Pulmonary artery endothelial cell (primary cell): Measurements from ENCODE around the gene TK1. TPM values are rescaled to one million over a fixed set of nuclear protein-coding genes. Genes with fewer than 3 reads are reported as not detected.
"Not testable (repeated sequence)": the region's sequence is repeated elsewhere in the genome, so short reads cannot be mapped to it uniquely, and the experiment has no call there.

Experiments
- DNase-seq: peaks from one replicate; pipeline ENCODE4 v3.0.0-alpha.2; 2011; ENCODE audit warnings: low read depth, low spot score
- total RNA-seq: library from RNA; depleted of rRNA; stranded (reverse); fragments of >200 nt; gene quantifications from 2 replicates; pipeline ENCODE4 v1.2.3, GENCODE V29; 2014

Gene TK1
- total RNA-seq, 1 donor from 2014 or later = 108 TPM

DNA sequence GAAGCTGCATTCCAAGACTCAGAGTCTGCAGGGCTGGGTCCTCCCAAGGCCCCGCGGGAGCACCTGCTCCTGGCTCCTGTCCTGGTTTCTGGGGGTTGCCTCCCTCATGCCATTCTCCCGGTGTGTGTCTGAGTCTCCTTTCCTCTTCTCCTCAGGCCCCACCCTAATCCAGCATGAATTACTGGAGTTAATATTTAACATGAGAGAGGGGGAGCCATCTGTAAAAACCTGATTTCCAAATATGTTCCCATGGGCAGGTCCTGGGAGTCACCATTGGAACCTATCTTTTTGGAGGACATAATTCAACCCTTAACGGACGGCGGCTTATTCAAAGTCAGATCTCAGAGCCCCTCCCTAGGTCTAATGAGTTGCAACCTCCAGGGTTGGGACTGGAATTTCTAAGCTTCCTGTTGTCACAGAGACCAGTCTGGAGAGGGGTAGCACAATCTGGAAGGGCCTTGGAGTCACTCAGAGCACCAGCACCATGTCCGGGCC, 35.3 kb downstream of the TK1 start:
- DNase-seq = peak; percentile 68

DNA sequence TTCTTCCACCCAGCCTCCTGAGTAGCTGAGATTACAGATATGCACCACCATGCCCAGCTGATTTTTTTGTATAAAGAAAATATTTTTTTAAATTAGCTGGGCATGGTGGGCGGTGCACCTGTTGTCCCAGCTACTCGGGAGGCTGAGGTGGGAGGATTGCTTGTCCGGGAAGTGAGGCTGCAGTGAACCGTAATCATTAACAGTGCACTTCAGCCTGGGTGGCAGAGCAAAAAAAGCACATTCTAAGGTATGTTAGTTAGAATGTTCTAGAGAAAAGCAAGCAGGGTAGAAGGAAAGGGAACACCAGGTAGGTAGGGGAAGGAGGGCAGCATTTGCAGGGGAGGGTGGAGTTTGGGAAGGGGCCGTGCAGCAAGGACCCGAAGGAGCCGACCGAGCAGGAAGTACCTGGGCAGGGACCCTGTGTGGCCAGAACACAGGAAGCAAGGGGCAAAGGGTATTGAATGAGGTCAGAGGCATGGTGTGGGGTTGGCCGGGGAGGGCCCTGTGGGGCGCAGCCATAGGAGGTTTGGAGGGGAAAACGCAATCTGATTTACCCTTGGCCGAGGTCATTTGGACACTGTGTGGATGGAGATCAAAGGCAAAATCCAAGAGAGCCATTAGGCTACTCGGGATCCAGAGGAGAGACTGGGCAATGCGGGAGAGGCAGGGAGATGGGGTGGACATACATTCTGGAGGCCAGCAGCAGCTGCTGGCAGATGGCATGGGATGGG, 38.4 kb downstream of the TK1 start:
- DNase-seq = no peak

DNA sequence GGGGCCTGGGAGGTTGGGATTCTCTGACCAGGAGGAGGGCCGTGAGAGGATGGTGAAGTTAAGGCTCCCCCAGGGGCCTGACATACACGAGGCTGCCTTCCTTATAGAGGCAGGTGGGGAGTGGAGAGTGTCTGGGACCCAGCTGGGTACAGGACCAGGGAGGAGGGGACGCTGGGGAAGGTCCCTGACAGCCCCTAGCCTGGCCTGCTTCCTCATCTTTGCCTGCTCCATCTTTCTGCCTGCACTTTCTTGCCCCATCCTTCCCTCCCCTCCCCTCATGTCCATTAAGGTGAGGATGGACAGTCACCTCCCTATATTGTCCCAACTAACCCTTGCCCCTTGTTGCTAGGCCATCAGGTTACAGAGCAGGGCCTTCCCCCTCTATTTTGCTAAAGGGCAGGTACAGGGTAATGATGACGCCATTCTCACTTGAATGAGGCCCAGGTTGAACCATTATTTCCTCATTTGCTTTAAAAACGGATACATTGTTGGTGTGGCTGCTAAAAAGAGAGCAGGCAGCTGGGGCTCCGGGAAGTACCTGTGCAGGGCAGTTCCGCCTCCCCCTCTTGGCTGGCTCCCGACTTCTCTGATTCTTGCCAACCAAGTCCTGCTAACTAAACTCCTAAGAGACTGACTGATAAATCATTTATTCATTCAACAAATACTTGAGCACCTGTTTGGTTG, 39.4 kb downstream of the TK1 start:
- no peak for DNase-seq

DNA sequence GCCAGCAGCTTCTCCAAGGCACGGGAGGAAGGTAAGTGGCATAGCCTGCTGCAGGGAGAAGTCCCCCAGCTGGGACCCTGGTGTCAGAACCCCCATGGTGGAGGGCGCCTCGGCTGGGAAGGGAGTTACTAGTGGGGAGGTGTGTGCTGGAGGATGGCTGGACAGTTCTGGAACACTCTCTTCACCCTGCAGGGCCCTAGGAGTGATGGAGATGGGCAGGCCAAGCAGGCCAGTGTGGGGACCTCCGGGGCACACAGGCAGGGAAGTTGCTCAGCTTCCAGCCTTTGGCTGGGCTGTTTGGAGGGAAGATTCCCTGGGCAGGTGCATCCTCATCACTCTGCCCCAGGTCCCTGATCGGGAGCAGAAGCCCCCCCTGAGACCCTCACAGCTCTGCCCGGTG, 40.0 kb downstream of the TK1 start:
- no peak for DNase-seq

DNA sequence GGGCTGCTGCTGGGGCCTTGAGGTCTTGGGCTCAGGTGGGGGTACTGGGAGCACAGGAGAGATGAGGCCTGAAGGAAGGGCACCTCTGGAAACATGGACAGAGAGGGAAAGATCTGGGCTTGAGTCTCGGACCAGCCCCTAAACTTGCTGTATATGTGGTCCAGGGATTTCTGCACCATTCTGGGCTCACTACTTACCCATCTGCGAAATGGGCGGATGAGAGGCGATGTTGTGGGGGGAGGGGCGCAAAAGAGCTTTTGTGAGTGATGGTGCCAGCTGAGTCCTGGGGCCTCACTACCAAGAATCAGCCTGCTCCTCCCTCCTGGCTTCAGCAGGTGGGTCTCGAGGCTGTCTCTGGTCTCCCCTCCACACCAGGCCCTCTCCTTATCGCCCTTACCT, 40.4 kb downstream of the TK1 start:
- DNase-seq = no peak

DNA sequence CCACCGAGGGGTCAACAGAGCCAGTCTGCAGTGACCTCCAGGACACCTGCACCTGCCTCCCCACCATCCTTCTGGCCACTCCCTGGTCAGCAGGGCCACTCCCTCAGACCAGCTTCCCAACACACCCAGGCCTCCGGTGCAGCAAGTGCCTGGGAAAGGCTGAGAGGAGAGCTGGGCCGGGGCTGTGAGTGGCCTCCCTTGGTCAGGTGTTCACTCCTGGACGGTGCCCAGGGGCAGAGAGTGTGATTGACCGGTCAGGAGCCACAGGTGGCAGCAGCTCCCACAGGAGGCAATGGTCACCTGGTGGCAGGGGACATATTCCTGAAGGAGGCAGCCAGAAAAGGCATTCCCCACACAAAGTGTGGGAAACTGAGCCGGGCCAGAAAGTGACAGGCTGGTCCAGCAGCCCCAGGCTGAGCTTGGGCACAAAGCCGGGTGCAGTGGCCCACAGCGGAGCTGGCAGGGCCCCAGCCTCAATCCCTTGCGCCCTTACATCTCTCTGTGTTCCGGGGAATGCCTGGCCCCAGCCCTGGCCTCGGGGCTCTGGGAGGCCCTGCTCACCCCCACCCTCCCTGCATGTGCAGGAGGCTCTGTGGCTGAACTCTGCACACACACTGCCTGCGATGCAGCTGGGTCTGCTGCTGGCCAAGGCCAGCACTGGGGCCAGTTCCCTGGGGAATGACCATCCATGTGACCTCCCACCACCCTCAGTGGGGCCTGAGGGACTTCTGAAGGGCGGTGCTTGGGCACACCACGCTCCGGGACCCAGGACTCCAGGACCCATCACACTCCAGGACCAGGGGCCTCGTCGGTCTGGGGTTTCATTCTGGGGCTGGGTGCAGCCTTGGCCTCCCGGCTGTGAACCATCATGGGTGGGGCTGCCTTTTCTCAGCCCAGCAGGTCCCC, 41.9 kb downstream of the TK1 start:
- DNase-seq = no peak

DNA sequence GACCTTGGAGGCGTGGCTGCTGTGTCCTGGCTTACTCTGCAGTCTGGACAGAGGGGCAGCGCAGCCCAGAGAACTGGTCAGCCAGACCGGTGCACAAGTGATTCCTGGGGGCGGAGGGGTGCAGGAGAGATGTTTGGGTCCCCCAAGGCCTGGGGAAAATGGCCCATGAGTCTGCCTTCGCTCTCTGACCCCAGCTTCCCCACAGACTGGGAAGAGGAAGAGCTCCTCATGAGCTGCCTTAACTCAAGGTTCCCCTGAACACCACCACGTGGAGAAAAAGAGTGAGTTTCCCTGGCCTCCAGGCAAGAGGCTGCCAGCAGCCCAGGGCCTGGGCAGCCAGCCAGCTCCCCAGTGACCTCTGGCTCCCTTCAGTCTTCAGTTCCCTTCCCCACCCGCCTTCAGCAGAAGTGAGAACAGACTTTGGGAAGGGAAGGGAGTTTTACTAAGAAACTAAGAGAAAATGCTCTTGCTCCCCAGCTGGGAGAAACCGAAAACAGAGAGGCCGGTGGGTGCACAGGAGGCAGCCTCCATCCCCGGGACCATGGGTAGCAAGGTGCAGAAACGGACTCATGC, 42.6 kb downstream of the TK1 start:
- peak; percentile 60 for DNase-seq

DNA sequence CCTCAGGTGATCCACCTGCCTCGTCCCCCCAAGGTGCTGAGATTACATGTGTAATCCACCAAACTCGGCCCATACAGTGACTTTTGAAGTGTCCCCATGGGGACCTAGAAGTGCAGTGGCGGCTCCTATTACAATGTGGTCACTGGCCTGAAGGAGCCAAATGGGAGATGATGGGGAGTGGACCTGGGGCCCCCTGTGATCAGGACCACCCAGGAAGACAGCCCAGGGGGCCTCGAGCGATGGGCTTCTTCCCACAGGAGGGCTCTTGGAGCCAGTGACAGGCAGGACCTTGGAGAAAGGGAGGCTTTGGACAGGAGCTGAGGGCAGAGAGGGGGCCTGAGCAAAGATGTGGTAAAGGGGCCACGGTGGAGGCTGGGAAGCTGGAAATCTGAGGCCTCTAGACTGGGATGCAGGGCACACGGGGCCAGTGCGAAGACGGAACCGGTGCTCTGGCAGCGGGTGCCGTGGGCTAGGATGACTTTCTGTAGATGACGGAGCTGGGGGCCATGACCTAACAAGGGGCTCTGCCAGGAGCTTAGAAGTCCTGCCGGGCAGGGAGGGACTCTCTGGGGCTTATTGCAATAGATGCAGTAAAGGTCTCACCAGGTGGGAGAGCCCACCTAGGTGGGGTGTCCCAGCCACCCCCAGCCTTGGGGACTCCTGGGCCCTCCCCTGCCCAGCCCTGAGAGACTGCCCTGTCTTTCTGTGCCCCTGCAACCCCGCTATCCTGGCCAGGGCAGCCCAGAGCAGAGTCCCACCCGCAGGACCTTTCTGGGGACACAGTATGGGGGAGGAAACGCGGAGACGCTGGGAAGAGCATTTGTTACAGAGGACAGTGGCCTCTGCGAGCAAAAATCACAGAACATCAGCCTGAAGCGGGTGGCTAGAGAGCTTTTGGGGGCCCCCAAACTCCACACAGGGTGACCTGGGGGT, 43.4 kb downstream of the TK1 start:
- no peak for DNase-seq

DNA sequence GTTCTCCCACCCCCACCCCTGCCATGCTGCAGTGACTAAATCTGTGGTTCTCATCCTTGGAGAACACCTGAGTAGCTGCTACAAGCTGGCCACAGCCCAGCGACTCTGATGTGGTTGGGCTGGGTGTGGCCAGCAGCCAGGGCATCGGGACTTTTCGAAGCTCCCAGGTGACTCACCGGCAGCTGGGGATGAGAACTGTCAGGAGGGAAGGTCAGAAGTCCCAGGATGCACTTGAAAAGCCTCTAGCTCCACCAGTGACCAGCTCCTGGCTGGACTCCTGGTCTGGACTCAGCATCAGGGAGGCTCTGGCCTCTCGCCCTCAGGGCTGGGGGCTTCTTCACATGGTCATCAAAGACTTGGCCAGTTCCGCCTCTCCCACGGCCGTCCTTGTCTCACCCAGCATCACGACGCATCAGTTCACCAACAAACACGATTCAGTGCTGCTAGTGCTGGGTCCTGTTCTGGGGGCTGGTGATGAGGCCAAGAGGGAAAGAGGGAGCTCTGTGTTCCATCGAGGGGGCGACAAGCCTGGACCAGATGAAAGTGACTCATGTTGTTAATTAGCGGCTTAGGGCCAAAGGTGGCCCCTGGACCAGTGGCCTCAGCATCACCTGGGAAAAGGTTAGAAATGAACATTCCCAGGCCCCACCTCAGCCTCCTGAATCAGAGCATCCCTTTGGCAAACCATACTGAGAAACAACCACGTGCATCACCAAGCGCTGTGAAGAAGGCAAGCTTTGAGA, 44.6 kb downstream of the TK1 start:
- no peak for DNase-seq

DNA sequence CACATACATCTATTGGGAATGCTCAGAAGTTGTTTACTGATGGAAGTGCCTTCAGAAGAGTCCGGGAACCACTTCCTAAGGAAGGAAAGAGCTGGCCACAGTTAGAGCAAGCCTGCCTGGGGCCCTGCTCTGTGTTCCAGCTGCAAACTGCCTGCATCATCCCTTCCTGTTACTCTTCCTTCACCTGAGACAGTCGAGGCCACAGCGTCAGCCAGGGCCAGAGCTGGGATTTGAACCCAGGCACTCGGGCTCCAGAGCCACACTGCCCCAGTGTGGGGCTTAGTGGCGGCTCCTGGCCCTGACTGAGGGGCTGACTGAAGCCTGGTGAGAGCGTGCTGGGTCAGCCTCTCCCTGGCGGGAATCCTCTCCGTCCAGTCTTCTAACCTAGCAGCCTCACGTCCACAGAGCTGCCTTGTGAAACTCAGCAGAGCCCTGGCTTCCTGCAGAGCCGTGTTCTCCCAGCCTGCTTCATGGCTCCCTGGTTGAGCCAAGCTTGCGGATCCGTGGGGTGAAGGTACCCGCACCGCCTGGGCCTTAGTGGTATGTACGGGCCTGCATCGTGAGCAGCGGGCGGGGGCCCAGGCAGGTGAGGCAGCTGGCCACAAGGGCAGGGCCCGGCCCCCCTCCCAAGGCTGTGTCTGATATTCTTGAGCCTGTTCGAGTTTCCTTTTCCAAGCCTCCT, 45.3 kb downstream of the TK1 start:
- DNase-seq = no peak

DNA sequence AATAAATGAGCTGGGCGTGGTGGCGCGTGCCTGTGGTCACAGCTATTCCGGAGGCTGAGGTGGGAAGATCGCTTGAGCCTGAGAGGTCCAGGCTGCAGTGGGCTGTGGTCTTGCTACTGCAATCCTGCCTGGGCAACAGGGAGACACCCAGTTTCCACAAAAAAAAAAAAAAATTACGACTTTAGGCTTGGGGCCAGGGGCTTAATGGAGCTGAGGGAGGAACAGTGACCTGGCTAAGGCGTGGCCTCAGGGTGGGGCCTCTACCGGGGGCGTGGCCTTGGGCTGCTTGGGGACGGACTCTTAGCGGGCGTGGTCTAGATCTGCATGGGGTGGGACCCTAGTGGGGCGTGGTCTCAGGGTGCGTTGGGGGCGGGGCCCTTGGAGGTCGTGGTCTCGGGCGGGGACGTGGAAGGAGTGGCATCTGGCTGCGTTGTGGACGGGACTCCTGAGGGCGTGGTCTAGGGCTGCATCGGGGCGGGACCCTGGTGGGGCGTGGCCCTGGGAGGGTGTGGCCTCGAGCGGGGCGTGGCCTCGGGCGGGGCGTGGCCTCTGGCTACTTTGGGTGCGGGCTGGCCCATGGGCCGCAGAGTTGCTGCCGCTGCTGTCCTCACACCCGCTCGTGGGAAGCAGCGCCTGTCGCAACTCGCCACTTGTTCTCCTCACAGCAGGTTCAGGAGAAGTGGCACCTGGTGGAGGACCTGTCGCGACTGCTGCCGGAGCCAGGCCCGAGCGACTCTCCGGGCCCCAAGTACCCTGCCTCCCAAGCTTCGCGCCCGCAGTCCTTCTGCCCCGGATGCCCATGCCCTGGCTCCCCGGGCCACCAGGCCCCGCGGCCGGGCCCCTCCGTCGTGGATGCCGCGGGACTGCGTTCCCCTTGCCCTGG, 46.4 kb downstream of the TK1 start:
- DNase-seq = peak; percentile 48

DNA sequence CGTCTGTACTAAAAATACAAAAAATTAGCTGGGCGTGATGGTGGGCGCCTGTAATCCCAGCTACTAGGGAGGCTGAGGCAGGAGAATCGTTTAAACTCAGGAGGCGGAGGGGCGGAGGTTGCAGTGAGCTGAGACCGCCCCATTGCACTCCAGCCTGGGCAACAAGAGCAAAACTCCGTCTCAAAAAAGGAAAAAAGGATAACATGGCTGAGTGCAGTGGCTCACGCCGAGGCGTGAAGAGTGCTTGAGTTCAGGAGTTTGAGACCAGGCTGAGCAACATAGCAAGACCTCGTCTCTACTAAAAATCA, 47.0 kb downstream of the TK1 start:
- not testable (repeated sequence) for DNase-seq

DNA sequence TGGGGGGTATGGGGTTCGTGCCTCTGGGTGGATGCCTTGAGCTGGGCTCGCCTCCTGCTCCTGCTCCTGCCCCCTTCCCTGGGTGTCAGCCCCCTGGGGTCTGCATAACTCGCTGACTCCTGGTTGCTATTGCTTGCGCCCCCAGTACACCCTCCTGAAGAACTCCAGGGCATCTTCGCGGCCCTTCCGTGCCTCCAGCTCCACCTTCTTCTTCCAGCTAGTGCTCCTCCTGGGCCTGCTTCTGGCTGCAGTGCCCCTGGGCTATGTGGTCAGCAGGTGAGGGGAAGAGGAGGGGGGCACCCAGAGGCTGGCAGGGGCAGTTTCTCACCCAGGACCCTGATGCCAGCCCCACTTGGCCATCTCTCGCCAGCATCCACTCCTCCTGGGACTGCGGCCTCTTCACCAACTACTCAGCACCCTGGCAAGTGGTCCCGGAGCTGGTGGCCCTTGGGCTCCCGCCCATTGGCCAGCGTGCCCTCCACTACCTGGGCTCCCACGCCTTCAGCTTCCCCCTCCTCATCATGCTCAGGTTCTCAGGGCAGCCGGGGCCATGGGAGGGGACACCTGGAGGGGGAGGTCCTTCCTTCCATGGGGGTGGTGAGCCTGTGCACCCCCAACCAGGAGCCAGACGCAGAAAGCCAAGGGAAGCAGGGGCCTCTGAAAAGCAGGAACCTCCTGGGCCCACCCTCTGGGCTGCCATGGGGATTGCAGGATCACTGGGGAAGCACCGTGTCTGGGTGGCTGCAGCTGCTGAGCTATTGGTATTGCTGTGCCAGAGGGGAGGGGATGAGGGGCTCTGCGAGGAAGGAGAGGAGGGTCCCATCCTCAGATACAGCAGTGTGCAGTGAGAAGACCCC, 48.4 kb downstream of the TK1 start:
- DNase-seq = no peak

DNA sequence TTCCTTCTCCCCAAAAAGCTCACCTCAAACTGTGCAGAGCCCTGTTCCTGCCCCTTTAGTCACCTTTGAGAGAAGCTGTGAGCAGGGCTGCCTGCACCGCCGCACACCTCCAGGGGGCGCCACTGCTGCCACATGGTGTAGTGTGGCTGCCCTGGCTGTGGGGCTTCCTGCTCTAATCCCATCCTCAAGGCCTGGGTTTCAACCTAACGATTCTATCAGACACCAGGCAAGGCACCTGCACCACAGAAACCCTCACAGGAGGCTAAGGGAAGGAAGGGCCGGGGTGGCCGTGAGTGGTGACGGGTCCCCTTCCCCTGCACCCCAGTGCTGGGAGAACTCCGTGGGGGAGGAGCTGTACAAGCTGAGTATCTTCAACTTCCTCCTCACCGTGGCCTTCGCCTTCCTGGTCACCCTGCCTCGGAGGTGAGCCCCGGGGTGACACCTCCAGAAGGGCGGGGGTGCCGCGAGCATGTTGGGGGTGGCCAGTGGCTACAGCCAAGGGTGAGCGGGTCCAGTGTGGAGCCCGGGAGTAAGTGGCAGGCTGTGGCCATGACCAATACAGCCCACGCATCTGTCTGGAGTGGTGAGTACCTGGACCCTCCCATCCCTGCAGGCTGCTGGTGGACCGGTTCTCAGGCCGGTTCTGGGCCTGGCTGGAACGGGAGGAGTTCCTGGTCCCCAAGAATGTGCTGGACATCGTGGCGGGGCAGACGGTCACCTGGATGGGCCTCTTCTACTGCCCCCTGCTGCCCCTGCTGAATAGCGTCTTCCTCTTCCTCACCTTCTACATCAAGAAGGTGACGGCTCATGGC, 49.3 kb downstream of the TK1 start:
- no peak for DNase-seq

DNA sequence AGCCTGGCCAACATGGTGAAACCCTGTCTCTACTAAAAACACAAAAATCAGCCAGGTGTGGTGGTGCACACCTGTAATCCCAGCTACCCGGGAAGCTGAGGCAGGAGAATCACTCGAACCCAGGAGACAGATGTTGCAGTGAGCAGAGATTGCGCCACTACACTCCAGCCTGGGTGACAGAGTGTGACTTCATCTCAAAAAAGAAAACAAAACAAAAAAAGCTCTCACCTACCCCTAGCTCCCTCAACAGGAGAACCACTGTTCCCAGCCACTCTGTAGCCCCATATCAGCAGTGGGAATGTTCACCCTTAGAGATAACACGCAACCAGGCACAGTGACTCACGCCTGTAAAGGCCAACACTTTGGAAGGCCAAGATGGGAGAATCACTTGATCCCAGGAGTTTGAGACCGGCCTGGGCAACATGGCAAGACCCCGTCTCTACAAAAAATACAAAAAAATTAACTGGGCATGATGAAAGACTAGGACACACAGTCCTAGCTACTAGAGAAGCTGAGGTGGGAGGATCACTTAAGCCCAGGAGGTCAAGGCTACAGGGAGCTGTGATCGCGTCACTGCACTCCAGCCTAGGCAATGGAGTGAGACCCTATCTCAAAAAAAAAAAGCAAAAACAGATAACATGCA, 50.9 kb downstream of the TK1 start:
- no peak for DNase-seq

DNA sequence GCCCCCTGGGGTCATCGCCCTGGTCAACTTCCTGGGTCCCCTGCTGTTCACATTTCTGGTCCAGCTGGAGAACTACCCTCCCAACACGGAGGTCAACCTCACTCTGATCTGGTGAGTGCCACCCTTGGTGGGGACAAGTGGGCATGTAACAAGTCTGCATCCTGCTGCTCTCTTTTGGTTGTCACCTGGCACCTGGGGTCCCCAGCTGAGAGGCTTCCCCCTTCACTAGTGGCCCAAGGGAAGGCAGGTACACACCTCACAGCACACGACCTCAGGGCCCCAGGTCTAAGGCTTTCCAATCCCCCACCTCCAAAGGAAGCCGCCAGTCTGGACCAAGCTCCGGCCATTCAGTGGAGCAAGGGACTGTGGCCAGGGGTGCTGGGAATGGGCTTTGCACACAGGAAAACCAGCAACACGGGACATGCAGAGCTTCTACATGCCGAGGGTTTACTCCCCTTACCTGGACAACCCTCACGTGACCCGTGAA, 51.9 kb downstream of the TK1 start:
- DNase-seq = no peak
